Transverse colon (tissue), 4 donors: Measurements from ENCODE around the gene SLC5A1. TPM values are rescaled to one million over a fixed set of nuclear protein-coding genes. Genes with fewer than 3 reads are reported as not detected.

Experiments
- DNase-seq: peaks from one replicate; pipeline ENCODE4 v3.0.0-alpha.2; 2019
- H3K27ac ChIP-seq, 4 donors: fragments of 200-600 bp; sonication (generic); 2 replicates each; pipeline ENCODE4 v1.5.1; 2016 to 2018; ENCODE audit warnings: inconsistent platforms in 4 of 4
- H3K27me3 ChIP-seq: fragments of 200-600 bp; sonication (generic); 2 replicates; pipeline ENCODE4 v1.5.1; 2017; ENCODE audit warnings: inconsistent platforms
- H3K36me3 ChIP-seq, 4 donors: fragments of 200-600 bp; sonication (generic); 2 replicates each; pipeline ENCODE4 v1.5.1; 2017 to 2019; ENCODE audit warnings: inconsistent platforms in 4 of 4
- H3K4me1 ChIP-seq, 4 donors: fragments of 200-600 bp; sonication (generic); 2 replicates each; pipeline ENCODE4 v1.5.1; 2017 to 2020; ENCODE audit warnings: inconsistent platforms in 4 of 4
- H3K4me3 ChIP-seq, 4 donors: fragments of 200-600 bp; sonication (generic); 1 replicate in 1 of 4; 2 replicates in 3 of 4; pipeline versions ENCODE4 v1.5.1 to v1.6.1; 2017 to 2019; ENCODE audit warnings: inconsistent platforms in 4 of 4
- H3K9me3 ChIP-seq, 2 donors: fragments of 200-600 bp; sonication (generic); 2 replicates each; pipeline ENCODE4 v1.5.1; 2017 to 2019; ENCODE audit warnings: inconsistent platforms in 2 of 2
- EP300 ChIP-seq: sonication (generic); formaldehyde crosslinking; IDR thresholded peaks from one replicate; pipeline ENCODE4 v1.6.1; 2017; ENCODE audit warnings: antibody characterized with exemption, low read depth
- POLR2A ChIP-seq: fragments of 450-650 bp; IDR thresholded peaks from one replicate; pipeline ENCODE4 v1.6.1; 2016; ENCODE audit warnings: antibody characterized with exemption, mild to moderate bottlenecking, moderate library complexity
- POLR2AphosphoS5 ChIP-seq, 3 donors: sonication (generic); formaldehyde crosslinking; IDR thresholded peaks; one replicate each; pipeline ENCODE4 v1.6.1; 2016; ENCODE audit warnings: antibody characterized with exemption in 3 of 3
- WGBS, 2 donors: methylation state at CpG; one replicate each; pipeline ENCODE4 v1.1.5; 2018; ENCODE audit warnings: low coverage in 1 of 2; 5-methylcytosine and 5-hydroxymethylcytosine counted together
- in situ Hi-C, 4 donors: fragments of 200-750 bp; cut with MboI; loops; one replicate each; pipeline versions ENCODE4 v1.15.0 to v1.15.1; 2017; ENCODE audit warnings: low sequenced_read_pairs in 3 of 4, low pct_ligation_motif_present in 1 of 4, low pct_unique_long_range_greater_than_20kb in 1 of 4
- intact Hi-C: fragments of 100-400 bp; cut with DNase I; formaldehyde crosslinking; loops from one replicate; pipeline ENCODE4 v1.15.1; 2023; ENCODE audit warnings: low total_unique reads
- total RNA-seq, 4 donors: library from RNA; depleted of rRNA; stranded (reverse); fragments of >200 nt; gene quantifications; one replicate each; pipeline ENCODE4 v1.1.0, GENCODE V29; 2016
- TF ChIP-seq, protein P1 (sequence below), 5 experiments: fragments of 200-600 bp in 3 of 5; fragments of 450-650 bp in 2 of 5; sonication (generic) in 3 of 5; IDR thresholded peaks; 1 replicate in 2 of 5; 2 replicates in 3 of 5; pipeline ENCODE4 v1.5.1; 2016 to 2017; ENCODE audit warnings: antibody characterized with exemption in 5 of 5, inconsistent platforms in 3 of 5, mild to moderate bottlenecking in 2 of 5, moderate library complexity in 1 of 5

Gene SLC5A1
- total RNA-seq, 4 donors from 2014 or later, result 25.5 to 145 (median 83.2) TPM

DNA sequence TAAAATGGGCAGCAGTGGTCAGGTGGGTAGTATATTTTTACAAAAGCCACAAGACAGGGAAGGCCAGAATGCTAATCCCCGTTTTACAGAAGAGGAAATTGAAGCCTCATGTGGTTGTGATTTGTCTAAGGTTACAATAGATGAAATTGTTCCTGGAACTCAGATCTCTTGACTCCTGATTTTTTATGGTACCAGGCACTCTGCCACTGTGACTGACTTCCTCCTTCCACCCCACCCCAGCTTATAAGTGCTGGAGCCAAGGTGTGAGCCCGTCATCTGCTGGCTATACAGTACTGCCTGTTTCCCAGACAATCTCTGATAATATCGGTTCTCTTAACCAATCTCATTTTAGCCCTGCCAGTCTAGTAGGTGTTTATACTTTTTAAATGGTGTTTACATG, 1.9 kb downstream of the SLC5A1 start:
- Histone ChIP-seq H3K27me3 (peaks cover 17% of the 10 kb centered on the region), H3K9me3 (no peaks in the 10 kb centered on the region), H3K36me3 (no peaks in the 10 kb centered on the region), H3K4me1 (peaks cover 0 to 26% (median 10%) of the 10 kb centered on the region in 4 donors), H3K27ac (peak overlapping the region; percentile 76 to 82 (median 78)), H3K4me3 (peak overlapping the region in 1 of 4 donors; percentile 49)
- WGBS, 2 donors, result 13 to 27% methylated on average over 3 of the region's 3 CpGs
- in situ Hi-C loops (no loop called here), intact Hi-C loops (no loop called here)
- TF ChIP-seq POLR2A, result peak; percentile 33
- no peak for TF ChIP-seq EP300
- TF ChIP-seq, protein P1, sequence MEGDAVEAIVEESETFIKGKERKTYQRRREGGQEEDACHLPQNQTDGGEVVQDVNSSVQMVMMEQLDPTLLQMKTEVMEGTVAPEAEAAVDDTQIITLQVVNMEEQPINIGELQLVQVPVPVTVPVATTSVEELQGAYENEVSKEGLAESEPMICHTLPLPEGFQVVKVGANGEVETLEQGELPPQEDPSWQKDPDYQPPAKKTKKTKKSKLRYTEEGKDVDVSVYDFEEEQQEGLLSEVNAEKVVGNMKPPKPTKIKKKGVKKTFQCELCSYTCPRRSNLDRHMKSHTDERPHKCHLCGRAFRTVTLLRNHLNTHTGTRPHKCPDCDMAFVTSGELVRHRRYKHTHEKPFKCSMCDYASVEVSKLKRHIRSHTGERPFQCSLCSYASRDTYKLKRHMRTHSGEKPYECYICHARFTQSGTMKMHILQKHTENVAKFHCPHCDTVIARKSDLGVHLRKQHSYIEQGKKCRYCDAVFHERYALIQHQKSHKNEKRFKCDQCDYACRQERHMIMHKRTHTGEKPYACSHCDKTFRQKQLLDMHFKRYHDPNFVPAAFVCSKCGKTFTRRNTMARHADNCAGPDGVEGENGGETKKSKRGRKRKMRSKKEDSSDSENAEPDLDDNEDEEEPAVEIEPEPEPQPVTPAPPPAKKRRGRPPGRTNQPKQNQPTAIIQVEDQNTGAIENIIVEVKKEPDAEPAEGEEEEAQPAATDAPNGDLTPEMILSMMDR (IDR thresholded peaks at IDR 0.05), result no peak
- TF ChIP-seq POLR2AphosphoS5 (IDR thresholded peaks at IDR 0.05), result peak in 2 of 3 donors; percentile 35 to 59
- DNase-seq, result peak; percentile 83

DNA sequence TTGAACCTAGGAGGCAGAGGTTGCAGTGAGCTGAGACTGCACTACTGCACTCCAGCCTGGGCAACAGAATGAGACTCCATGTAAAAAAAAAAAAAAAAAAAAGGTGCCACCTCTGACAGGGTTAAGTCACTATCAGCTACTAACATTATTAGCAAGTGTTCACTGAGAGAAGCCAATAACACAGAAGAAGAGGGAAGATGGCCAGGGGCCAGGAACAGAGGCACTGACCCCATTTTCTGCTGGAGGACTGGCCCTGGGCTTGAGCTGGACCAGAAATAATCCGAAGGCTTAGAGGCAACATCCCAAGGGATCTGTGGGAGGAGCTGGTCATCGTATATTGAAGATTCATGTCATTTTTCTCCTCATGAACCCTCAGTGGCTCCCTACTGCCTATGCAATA, 5.0 kb downstream of the SLC5A1 start:
- in situ Hi-C loops, result no loop called here
- TF ChIP-seq POLR2AphosphoS5 (IDR thresholded peaks at IDR 0.05), result no peak
- TF ChIP-seq, protein P1 (IDR thresholded peaks at IDR 0.05), result no peak
- TF ChIP-seq EP300, result no peak
- TF ChIP-seq POLR2A, result no peak
- WGBS, 2 donors, result 78 to 90% methylated on average over 2 of the region's 2 CpGs

GRCh38 chr22:32050678-32051515, 7.8 kb downstream of the SLC5A1 start:
- in situ Hi-C loops (no loop called here), intact Hi-C loops (no loop called here)
- Histone ChIP-seq H3K27me3 (no peaks in the 10 kb centered on the region), H3K27ac (no peak overlapping the region), H3K9me3 (no peaks in the 10 kb centered on the region), H3K4me1 (peaks cover 0 to under 1% (median 0%) of the 10 kb centered on the region in 4 donors), H3K4me3 (no peak overlapping the region), H3K36me3 (no peaks in the 10 kb centered on the region)
- no peak for DNase-seq
- no peak for TF ChIP-seq POLR2AphosphoS5 (IDR thresholded peaks at IDR 0.05)
- no peak for TF ChIP-seq EP300
- no peak for TF ChIP-seq POLR2A
- TF ChIP-seq, protein P1 (IDR thresholded peaks at IDR 0.05), result no peak
- WGBS, 2 donors, result 47% methylated on average over 5 of the region's 5 CpGs; no CpG with 5 or more reads in 1 of the 2 donors

More for the DNA sequence above, 5.0 kb downstream of the SLC5A1 start:
- Histone ChIP-seq H3K4me3 (no peak overlapping the region), H3K27ac (no peak overlapping the region), H3K36me3 (no peaks in the 10 kb centered on the region), H3K9me3 (no peaks in the 10 kb centered on the region), H3K27me3 (peaks cover 7% of the 10 kb centered on the region), H3K4me1 (peaks cover 0 to 21% (median 10%) of the 10 kb centered on the region in 4 donors)
- DNase-seq, result no peak
- intact Hi-C loops, result no loop called here

GRCh38 chr22:32052244-32052643, 9.2 kb downstream of the SLC5A1 start:
- in situ Hi-C loops (no loop called here), intact Hi-C loops (no loop called here)
- no peak for DNase-seq
- Histone ChIP-seq H3K27me3 (no peaks in the 10 kb centered on the region), H3K27ac (no peak overlapping the region), H3K4me1 (no peaks in the 10 kb centered on the region), H3K9me3 (no peaks in the 10 kb centered on the region), H3K4me3 (no peak overlapping the region), H3K36me3 (no peaks in the 10 kb centered on the region)
- WGBS, 2 donors, result 67% methylated on average over 2 of the region's 2 CpGs
- TF ChIP-seq EP300 (no peak), POLR2A (no peak), POLR2AphosphoS5 (IDR thresholded peaks at IDR 0.05) (no peak)
- TF ChIP-seq, protein P1 (IDR thresholded peaks at IDR 0.05), result no peak
